Neural progenitor cell (in vitro differentiated cells): Measurements from ENCODE around the gene DPM3.

Experiments
- CTCF ChIP-seq: fragments of 200-600 bp; sonication (generic); IDR thresholded peaks from 2 replicates; pipeline ENCODE4 v1.5.1; 2017; ENCODE audit warnings: antibody characterized with exemption, mild to moderate bottlenecking
- EZH2 ChIP-seq: fragments of 200-600 bp; sonication (generic); IDR thresholded peaks from 2 replicates; pipeline ENCODE4 v1.6.1; 2017; ENCODE audit warnings: antibody characterized with exemption, mild to moderate bottlenecking, moderate library complexity
- EZH2phosphoT487 ChIP-seq: fragments of 200-600 bp; sonication (generic); IDR thresholded peaks from 2 replicates; pipeline ENCODE4 v1.6.1; 2017; ENCODE audit warnings: antibody characterized with exemption

GRCh38 chr1:155173478-155174323 lies 33.4 kb upstream of the DPM3 start, which contains the start of gene TRIM46:
- TF ChIP-seq CTCF (no peak), EZH2 (no peak), EZH2phosphoT487 (peak; percentile 29)
